RCC 7860 (cell line): ENCODE results near the gene VSIG4.

Experiments
- DNase-seq: peaks from one replicate; pipeline ENCODE4 v3.0.0-alpha.2; 2015; ENCODE audit warnings: low spot score
- FAIRE-seq: peaks from 2 replicates; lab custom pipeline; 2012; peaks lifted over from hg19 to GRCh38; lab: Jason Lieb, UNC

VSIG4 gene

GRCh38 chrX:66009231-66009845 is 30.5 kb downstream of the VSIG4 start:
- DNase-seq (no peak), FAIRE-seq (no peak)

GRCh38 chrX:66008328-66008970 is 31.4 kb downstream of the VSIG4 start:
- DNase-seq (no peak), FAIRE-seq (no peak)

GRCh38 chrX:66007851-66008250 is 32.0 kb downstream of the VSIG4 start:
- DNase-seq (no peak), FAIRE-seq (no peak)

- FAIRE-seq (no peak), DNase-seq (no peak)
Measured at GRCh38 chrX:66005830-66006449, 33.9 kb downstream of the VSIG4 start.

- FAIRE-seq, result no peak
Measured at GRCh38 chrX:66004928-66005829, 34.7 kb downstream of the VSIG4 start.

GRCh38 chrX:66002824-66003680 is 36.8 kb downstream of the VSIG4 start:
- FAIRE-seq, result no peak
- no peak for DNase-seq

More at GRCh38 chrX:66004928-66005829, 34.7 kb downstream of the VSIG4 start:
- DNase-seq, result no peak

- no peak for DNase-seq
- FAIRE-seq, result no peak
Measured at GRCh38 chrX:66001596-66001995, 38.3 kb downstream of the VSIG4 start.

GRCh38 chrX:66000628-66001272 is 39.1 kb downstream of the VSIG4 start:
- no peak for FAIRE-seq
- DNase-seq, result no peak

- DNase-seq (no peak), FAIRE-seq (no peak)
Measured at GRCh38 chrX:66000178-66000577, 39.7 kb downstream of the VSIG4 start.

- no peak for FAIRE-seq
- no peak for DNase-seq
Measured at GRCh38 chrX:65999563-66000148, 40.2 kb downstream of the VSIG4 start.

- FAIRE-seq (no peak), DNase-seq (no peak)
Measured at GRCh38 chrX:65999029-65999562, 40.8 kb downstream of the VSIG4 start.

GRCh38 chrX:65997978-65998717 is 41.7 kb downstream of the VSIG4 start:
- DNase-seq (no peak), FAIRE-seq (no peak)

GRCh38 chrX:65994519-65995506 is 45.1 kb downstream of the VSIG4 start:
- DNase-seq (no peak), FAIRE-seq (no peak)

GRCh38 chrX:65993915-65994460 is 45.9 kb downstream of the VSIG4 start:
- FAIRE-seq, result no peak
- no peak for DNase-seq

- DNase-seq, result no peak
- no peak for FAIRE-seq
Measured at GRCh38 chrX:65993332-65993731, 46.5 kb downstream of the VSIG4 start.

- DNase-seq, result no peak
- no peak for FAIRE-seq
Measured at GRCh38 chrX:65990702-65991101, 49.2 kb downstream of the VSIG4 start.

GRCh38 chrX:65987811-65988210 is 52.1 kb downstream of the VSIG4 start:
- no peak for FAIRE-seq
- DNase-seq, result no peak
